Measurements from ENCODE around the gene NCCRP1.

NCCRP1 gene

GRCh38 chr19:39247701-39248664 is 51.2 kb downstream of the NCCRP1 start:
- DNase-seq: no peak

GRCh38 chr19:39248806-39249205 is 52.0 kb downstream of the NCCRP1 start, which contains the start of gene IFNL4:
IFNL4 (minus strand) TSS chr19:39248856.
- DNase-seq: no peak

- no peak for DNase-seq
Observed at GRCh38 chr19:39251081-39251480, 54.3 kb downstream of the NCCRP1 start.
